Vagina (tissue), 2 donors: Measurements from ENCODE around the gene PAX8. TPM values are rescaled to one million over a fixed set of nuclear protein-coding genes. Genes with fewer than 3 reads are reported as not detected.
"Not testable (repeated sequence)": the region's sequence is repeated elsewhere in the genome, so short reads cannot be mapped to it uniquely, and the experiment has no call there.

Source experiments
- DNase-seq, 2 donors: peaks; one replicate each; pipeline ENCODE4 v3.0.0-alpha.2; 2017; ENCODE audit errors: extremely low spot score in 2 of 2
- H3K27ac ChIP-seq: fragments of 200-600 bp; sonication (generic); one replicate; pipeline ENCODE4 v1.5.1; 2019
- H3K27me3 ChIP-seq: fragments of 200-600 bp; sonication (generic); one replicate; pipeline ENCODE4 v1.5.1; 2019
- H3K36me3 ChIP-seq, 2 donors: fragments of 200-600 bp; sonication (generic); one replicate each; pipeline ENCODE4 v1.5.1; 2017 to 2019
- H3K4me1 ChIP-seq: fragments of 200-600 bp; sonication (generic); one replicate; pipeline ENCODE4 v1.5.1; 2019
- H3K4me3 ChIP-seq, 2 donors: fragments of 200-600 bp; sonication (generic); 1 replicate in 1 of 2; 2 replicates in 1 of 2; pipeline ENCODE4 v1.5.1; 2016 to 2019
- H3K9me3 ChIP-seq: fragments of 200-600 bp; sonication (generic); one replicate; pipeline ENCODE4 v1.5.1; 2019
- POLR2A ChIP-seq, 2 donors: fragments of 450-650 bp; IDR thresholded peaks; one replicate each; pipeline ENCODE4 v1.6.1; 2017; ENCODE audit warnings: antibody characterized with exemption in 2 of 2, mild to moderate bottlenecking in 2 of 2, moderate library complexity in 2 of 2
- POLR2AphosphoS5 ChIP-seq, 2 donors: sonication (generic); formaldehyde crosslinking; IDR thresholded peaks; one replicate each; pipeline ENCODE4 v1.9.0; 2017; ENCODE audit warnings: antibody characterized with exemption in 2 of 2, mild to moderate bottlenecking in 2 of 2, low read depth in 1 of 2; ENCODE audit not compliant: insufficient read depth in 1 of 2
- intact Hi-C: fragments of 100-400 bp; cut with DNase I; formaldehyde crosslinking; loops from one replicate; pipeline ENCODE4 v1.15.1; 2023
- total RNA-seq: library from RNA; depleted of rRNA; stranded (reverse); fragments of >200 nt; gene quantifications from one replicate; pipeline ENCODE4 v1.2.3, GENCODE V29; 2016
- TF ChIP-seq, protein P1 (sequence below), 3 experiments: fragments of 450-650 bp in 2 of 3; fragments of 200-600 bp in 1 of 3; sonication (generic) in 1 of 3; IDR thresholded peaks; one replicate each; pipeline ENCODE4 v1.5.1; 2017 to 2019; ENCODE audit warnings: antibody characterized with exemption in 3 of 3, mild to moderate bottlenecking in 2 of 3, moderate library complexity in 2 of 3

Gene PAX8
- total RNA-seq, 1 donor from 2014 or later: 1.7 TPM

DNA sequence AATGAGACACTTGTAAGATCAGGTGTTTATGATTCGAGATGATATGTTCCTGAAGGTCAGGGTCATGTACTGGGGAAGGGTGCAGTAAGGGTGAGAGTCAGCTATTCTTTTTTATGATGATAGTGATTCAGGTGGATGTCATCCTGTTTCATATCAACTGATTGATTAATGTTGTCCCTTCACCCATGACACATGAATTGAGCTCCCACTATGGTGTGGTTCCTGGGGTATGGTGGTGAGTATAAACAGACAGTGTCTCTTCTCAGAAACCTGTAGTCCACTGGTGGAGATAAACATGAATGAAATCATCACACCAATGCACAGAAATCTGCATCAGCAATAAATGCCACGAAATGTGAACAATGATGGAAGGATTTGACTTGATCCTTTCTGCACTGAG lies 37.4 kb upstream of the PAX8 start:
- no peaks in the 10 kb centered on the region for H3K9me3 ChIP-seq
- H3K4me1 ChIP-seq: peaks cover 6% of the 10 kb centered on the region
- H3K27me3 ChIP-seq: no peaks in the 10 kb centered on the region
- intact Hi-C loops: no loop called here
- H3K36me3 ChIP-seq: no peaks in the 10 kb centered on the region
- DNase-seq: no peak
- H3K4me3 ChIP-seq: no peak overlapping the region
- TF ChIP-seq POLR2A (IDR thresholded peaks at IDR 0.05): no peak
- TF ChIP-seq POLR2AphosphoS5 (IDR thresholded peaks at IDR 0.05; ENCODE audit: insufficient read depth in 1 of 2, low read depth in 1 of 2): no peak
- TF ChIP-seq, protein P1, sequence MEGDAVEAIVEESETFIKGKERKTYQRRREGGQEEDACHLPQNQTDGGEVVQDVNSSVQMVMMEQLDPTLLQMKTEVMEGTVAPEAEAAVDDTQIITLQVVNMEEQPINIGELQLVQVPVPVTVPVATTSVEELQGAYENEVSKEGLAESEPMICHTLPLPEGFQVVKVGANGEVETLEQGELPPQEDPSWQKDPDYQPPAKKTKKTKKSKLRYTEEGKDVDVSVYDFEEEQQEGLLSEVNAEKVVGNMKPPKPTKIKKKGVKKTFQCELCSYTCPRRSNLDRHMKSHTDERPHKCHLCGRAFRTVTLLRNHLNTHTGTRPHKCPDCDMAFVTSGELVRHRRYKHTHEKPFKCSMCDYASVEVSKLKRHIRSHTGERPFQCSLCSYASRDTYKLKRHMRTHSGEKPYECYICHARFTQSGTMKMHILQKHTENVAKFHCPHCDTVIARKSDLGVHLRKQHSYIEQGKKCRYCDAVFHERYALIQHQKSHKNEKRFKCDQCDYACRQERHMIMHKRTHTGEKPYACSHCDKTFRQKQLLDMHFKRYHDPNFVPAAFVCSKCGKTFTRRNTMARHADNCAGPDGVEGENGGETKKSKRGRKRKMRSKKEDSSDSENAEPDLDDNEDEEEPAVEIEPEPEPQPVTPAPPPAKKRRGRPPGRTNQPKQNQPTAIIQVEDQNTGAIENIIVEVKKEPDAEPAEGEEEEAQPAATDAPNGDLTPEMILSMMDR (IDR thresholded peaks at IDR 0.05): no peak
- H3K27ac ChIP-seq: no peak overlapping the region

DNA sequence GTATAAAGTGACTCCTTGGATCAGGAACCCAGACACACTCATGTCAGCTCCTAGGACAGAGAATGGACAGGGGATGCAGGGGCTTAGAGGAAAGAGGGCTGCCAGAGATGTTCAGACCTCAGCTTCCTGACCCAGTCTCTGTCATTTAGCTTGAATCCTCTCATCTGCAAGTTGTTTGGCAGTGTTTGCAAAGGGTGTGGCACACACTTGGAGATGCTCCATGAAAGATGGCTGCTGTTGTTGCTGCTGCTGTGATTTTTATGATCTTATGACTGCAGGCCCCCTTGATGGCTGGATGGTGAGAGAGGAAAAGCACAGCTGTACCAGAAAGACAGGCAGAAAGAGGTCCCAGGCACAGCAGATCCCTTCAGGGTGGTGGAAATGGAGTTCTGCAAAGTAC lies 35.9 kb upstream of the PAX8 start:
- DNase-seq, H3K27me3 ChIP-seq, H3K36me3 ChIP-seq, H3K27ac ChIP-seq, H3K4me3 ChIP-seq, H3K9me3 ChIP-seq, H3K4me1 ChIP-seq, intact Hi-C loops: not testable (repeated sequence)

DNA sequence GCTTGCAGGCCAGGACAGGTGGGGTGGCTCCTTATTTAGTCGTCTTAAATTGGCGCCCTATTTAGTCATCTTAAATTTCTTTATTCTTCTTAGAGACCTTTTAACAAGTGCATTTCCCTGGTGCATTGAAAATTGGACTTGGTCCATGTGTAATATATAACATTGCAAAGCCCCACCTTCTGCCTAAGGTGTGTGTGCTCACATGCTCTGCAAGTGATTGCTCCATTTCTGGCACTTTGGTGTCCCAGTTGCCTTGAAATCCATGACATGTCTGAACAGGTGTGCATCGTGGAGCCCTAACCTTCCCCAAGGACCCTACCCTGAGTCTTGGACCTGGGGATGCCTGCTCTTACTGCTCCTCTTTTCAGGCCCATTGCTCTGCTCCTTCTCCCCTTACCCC lies 35.5 kb upstream of the PAX8 start:
- intact Hi-C loops: not testable (repeated sequence)

DNA sequence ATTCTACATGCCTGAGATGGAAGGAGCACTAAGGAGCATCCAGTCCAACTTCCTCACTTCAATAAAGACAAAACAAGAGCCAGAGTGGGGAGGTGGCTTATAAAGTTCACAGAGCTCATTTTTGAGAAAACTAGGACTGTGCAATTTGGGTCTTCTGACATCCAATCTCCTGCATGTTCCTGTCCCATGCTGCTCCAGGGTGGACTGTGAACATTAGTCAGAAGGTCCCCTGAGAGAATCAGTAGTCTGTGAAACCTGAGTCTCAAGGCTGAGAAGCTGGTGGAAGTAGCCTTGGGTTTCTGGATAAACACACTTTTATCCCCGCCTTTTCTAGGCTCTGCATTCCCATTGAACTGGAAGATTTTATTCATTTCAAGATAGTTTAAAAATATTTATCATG lies 33.1 kb upstream of the PAX8 start:
- H3K36me3 ChIP-seq, H3K9me3 ChIP-seq, DNase-seq, H3K4me1 ChIP-seq, H3K27ac ChIP-seq, intact Hi-C loops, H3K27me3 ChIP-seq, H3K4me3 ChIP-seq: not testable (repeated sequence)

More for the DNA sequence above, 35.5 kb upstream of the PAX8 start:
- H3K9me3 ChIP-seq, H3K27me3 ChIP-seq, H3K4me1 ChIP-seq, H3K4me3 ChIP-seq, H3K36me3 ChIP-seq, H3K27ac ChIP-seq, DNase-seq: not testable (repeated sequence)
- peak in 1 of 2 donors; percentile 27 for TF ChIP-seq POLR2AphosphoS5 (IDR thresholded peaks at IDR 0.05; ENCODE audit: insufficient read depth in 1 of 2, low read depth in 1 of 2)

DNA sequence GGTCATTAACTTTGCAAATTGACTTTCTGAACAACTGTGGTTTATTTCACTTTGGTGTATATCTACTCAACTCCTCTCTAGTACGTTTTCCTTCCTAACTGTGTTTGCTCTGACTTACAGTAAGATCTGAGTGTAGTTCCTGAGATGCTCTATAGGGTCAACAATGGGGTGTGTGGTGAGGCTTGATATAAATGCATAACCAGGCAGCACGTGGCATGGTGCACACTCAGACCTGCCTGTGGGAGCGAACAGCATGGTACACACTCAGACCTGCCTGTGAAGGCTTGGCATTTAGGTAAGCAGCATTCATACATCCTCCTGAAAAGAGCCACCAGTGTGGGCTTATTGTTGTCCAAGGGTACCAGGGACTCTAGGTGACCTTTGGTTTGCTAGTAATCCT lies 32.5 kb upstream of the PAX8 start:
- H3K27me3 ChIP-seq, H3K4me1 ChIP-seq, H3K4me3 ChIP-seq, H3K9me3 ChIP-seq, DNase-seq, intact Hi-C loops, H3K27ac ChIP-seq, H3K36me3 ChIP-seq: not testable (repeated sequence)

DNA sequence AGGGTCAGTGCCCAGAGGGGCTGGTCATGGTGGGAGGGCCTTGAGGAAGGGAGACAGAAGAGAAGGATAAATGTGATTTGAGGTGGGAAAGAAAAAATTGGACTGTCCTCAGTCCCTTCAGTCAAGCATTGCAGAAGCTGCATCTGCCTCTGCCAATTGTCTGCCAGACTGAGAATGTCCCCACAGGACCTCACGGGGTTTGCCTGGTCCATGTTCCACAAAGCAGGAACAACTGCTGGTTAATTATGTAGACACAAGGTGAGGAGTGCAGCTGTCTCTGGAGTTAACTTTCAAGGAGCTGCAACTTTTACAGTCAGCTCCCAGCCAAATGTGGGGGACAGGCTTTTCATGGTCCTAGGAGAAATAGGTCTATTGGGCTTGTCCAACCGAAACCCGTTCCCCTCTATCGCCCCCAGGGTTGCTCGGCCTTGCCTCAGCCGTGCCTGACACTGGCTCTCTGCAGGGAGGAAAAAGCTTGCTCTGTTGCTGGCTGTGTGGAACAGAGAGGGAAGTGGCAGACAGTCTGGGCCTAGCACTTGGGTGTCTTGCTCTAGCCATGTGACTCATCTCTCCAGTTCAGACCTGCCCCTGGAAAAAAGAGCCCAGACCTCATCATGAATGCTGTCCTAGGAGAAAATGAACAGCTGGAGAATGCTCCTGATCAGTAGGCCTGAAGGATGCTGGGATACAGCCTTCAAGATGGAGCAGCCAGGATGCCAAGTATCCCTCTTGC lies 31.1 kb upstream of the PAX8 start:
- DNase-seq: no peak
- no peak overlapping the region for H3K27ac ChIP-seq
- no peaks in the 10 kb centered on the region for H3K9me3 ChIP-seq
- no peak overlapping the region for H3K4me3 ChIP-seq
- peaks cover 5% of the 10 kb centered on the region for H3K4me1 ChIP-seq
- intact Hi-C loops: no loop called here
- H3K27me3 ChIP-seq: no peaks in the 10 kb centered on the region
- TF ChIP-seq POLR2AphosphoS5 (IDR thresholded peaks at IDR 0.05; ENCODE audit: insufficient read depth in 1 of 2, low read depth in 1 of 2) (no peak), POLR2A (IDR thresholded peaks at IDR 0.05) (no peak)
- TF ChIP-seq, protein P1 (IDR thresholded peaks at IDR 0.05): no peak
- no peaks in the 10 kb centered on the region for H3K36me3 ChIP-seq

DNA sequence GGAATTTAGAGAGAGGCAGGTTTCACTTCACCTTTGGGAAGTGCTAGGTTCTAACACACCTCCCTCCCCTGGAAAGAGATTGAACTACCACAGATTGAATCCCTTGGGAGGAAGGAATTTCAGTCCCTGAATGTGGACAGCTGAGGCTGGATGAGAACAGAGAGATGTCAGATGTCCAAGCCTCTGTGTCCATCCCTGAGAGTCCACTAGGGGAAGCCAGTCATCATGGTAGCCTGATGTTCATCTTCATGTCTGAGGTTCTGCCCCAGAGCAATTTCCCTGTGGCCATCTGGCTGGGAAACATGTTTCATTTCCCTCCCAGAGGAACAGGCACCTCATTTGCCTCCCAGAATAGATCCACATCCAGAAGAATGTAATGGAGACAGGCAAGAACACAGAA lies 30.1 kb upstream of the PAX8 start:
- intact Hi-C loops, H3K36me3 ChIP-seq, H3K4me1 ChIP-seq, H3K4me3 ChIP-seq, H3K27me3 ChIP-seq, H3K27ac ChIP-seq, H3K9me3 ChIP-seq, DNase-seq: not testable (repeated sequence)

DNA sequence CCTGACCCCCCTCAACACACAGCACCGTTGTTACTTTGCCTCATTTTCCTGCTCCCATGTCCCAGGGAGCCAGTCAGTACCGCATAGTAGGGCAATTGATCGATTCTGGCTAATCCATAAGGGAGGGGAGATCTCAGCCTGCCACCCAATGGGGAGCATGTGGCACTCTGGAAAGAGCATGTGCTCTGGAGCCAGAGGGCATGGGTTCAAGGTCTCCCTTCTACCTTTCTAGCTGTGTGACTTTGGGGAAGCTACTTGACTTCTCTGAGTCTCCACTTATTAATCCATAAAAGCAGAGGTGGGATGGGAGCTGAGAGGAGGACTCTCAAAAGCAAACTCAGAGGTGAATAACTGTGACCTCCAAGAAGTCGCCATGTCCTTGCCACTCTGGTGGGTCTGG lies 27.5 kb upstream of the PAX8 start:
- DNase-seq, H3K9me3 ChIP-seq, H3K4me3 ChIP-seq, intact Hi-C loops, H3K27ac ChIP-seq, H3K36me3 ChIP-seq, H3K4me1 ChIP-seq, H3K27me3 ChIP-seq: not testable (repeated sequence)

DNA sequence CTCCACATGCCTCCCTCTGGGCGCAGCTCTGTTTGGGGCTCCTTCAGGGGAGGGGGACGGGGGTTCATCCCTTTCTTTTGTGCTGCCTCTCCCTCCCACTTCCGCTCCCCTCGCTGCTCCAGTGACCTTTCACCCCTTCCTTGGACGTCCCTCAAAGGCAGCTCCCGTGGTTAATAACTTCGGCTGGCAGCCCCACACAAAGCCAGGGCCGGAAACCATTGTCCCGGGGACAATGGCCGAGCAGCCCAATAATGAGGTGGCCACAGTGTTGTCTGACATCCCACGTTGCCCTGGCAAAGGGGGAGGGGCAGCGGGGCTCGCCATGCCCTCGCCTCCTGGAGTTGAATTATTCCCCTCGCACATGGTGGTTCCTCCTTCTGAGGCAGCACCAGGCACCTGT lies 27.0 kb upstream of the PAX8 start:
- H3K27me3 ChIP-seq, H3K27ac ChIP-seq, H3K4me3 ChIP-seq, H3K36me3 ChIP-seq, DNase-seq, H3K9me3 ChIP-seq, H3K4me1 ChIP-seq, intact Hi-C loops: not testable (repeated sequence)
